Spleen (tissue), 7 donors: Measurements from ENCODE around the gene CES3.

Experiments
- POLR2AphosphoS5 ChIP-seq, 3 donors: sonication (generic); formaldehyde crosslinking; IDR thresholded peaks; one replicate each; pipeline ENCODE4 v1.5.1; 2017; ENCODE audit warnings: antibody characterized with exemption in 3 of 3
- TF ChIP-seq, protein P1 (sequence below), 11 experiments: fragments of 200-600 bp in 7 of 11; fragments of 450-650 bp in 4 of 11; sonication (generic) in 4 of 11; IDR thresholded peaks in 8 of 11; conservative IDR thresholded peaks in 3 of 11; 1 replicate in 7 of 11; 2 replicates in 4 of 11; pipeline versions ENCODE4 v1.4.0 to v1.8.0; 2016 to 2021; ENCODE audit warnings: antibody characterized with exemption in 11 of 11, inconsistent platforms in 4 of 11, mild to moderate bottlenecking in 1 of 11
- donor health status: DM: no; HTN: no; CAD: no; lungs with moderate emphysema.
- donor health status: DM: no; HTN: no; CAD: no.
- donor health status: DM: no; HTN: no; CAD: no.

DNA sequence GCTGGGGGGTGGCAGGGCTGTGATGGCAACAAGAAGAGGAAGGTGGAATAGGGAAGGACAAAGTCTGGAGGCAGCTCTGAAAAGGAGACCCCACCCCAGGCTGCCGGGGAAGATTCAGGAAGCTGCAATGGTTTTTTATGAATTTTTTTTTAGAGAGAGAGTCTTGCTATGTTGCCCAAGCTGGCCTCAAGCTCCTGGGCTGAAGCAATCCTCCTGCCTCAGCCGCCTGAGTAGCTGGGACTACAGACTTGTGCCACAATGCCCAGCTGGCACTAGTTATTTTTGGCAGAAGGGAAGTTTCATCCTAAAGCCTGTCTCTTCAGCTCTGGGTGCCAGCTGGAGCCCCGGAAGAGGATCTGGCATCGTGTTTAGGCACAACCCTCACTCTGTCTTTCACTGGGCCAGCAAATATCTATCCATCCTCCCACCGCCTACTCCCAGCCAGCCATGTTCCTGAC is 1.3 kb upstream of the CES3 start:
- TF ChIP-seq POLR2AphosphoS5 (IDR thresholded peaks at IDR 0.05): no peak
- TF ChIP-seq, protein P1, sequence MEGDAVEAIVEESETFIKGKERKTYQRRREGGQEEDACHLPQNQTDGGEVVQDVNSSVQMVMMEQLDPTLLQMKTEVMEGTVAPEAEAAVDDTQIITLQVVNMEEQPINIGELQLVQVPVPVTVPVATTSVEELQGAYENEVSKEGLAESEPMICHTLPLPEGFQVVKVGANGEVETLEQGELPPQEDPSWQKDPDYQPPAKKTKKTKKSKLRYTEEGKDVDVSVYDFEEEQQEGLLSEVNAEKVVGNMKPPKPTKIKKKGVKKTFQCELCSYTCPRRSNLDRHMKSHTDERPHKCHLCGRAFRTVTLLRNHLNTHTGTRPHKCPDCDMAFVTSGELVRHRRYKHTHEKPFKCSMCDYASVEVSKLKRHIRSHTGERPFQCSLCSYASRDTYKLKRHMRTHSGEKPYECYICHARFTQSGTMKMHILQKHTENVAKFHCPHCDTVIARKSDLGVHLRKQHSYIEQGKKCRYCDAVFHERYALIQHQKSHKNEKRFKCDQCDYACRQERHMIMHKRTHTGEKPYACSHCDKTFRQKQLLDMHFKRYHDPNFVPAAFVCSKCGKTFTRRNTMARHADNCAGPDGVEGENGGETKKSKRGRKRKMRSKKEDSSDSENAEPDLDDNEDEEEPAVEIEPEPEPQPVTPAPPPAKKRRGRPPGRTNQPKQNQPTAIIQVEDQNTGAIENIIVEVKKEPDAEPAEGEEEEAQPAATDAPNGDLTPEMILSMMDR (IDR thresholded peaks at IDR 0.05 in 8 of 11, conservative IDR thresholded peaks at IDR 0.05 in 3 of 11): no peak
